ENCODE data around the gene NHLH2. TPM values are rescaled to one million over a fixed set of nuclear protein-coding genes. Genes with fewer than 3 reads are reported as not detected.

NHLH2 gene
- total RNA-seq, 1 donor from 2014 or later: 0.10 TPM

- DNase-seq (ENCODE audit: low read depth): no peak
These were observed 2.4 kb downstream of the NHLH2 start for GRCh38 chr1:115838431-115839028.

GRCh38 chr1:115837740-115838421 lies 3.0 kb downstream of the NHLH2 start:
- no peak for DNase-seq (ENCODE audit: low read depth)

GRCh38 chr1:115837341-115837739 lies 3.6 kb downstream of the NHLH2 start:
- DNase-seq (ENCODE audit: low read depth): no peak

GRCh38 chr1:115833856-115834255 lies 7.1 kb downstream of the NHLH2 start:
- DNase-seq (ENCODE audit: low read depth): no peak

- DNase-seq (ENCODE audit: low read depth): no peak
These were observed 8.3 kb downstream of the NHLH2 start for GRCh38 chr1:115832651-115833050.

- no peak for DNase-seq (ENCODE audit: low read depth)
These were observed 10.0 kb downstream of the NHLH2 start for GRCh38 chr1:115830963-115831362.

- DNase-seq (ENCODE audit: low read depth): no peak
These were observed 11.0 kb downstream of the NHLH2 start for GRCh38 chr1:115829947-115830346.

GRCh38 chr1:115829023-115829674 lies 11.8 kb downstream of the NHLH2 start:
- DNase-seq (ENCODE audit: low read depth): peak; percentile 73

GRCh38 chr1:115828101-115829022 lies 12.6 kb downstream of the NHLH2 start:
- DNase-seq (ENCODE audit: low read depth): no peak

GRCh38 chr1:115827452-115828044 lies 13.4 kb downstream of the NHLH2 start:
- DNase-seq (ENCODE audit: low read depth): no peak

- no peak for DNase-seq (ENCODE audit: low read depth)
These were observed 14.3 kb downstream of the NHLH2 start for GRCh38 chr1:115826628-115827027.

- DNase-seq (ENCODE audit: low read depth): no peak
These were observed 18.8 kb downstream of the NHLH2 start for GRCh38 chr1:115822117-115822516.

GRCh38 chr1:115815694-115816093 lies 25.2 kb downstream of the NHLH2 start:
- no peak for DNase-seq (ENCODE audit: low read depth)

GRCh38 chr1:115814685-115815398 lies 26.1 kb downstream of the NHLH2 start:
- DNase-seq (ENCODE audit: low read depth): no peak

- DNase-seq (ENCODE audit: low read depth): no peak
These were observed 27.2 kb downstream of the NHLH2 start for GRCh38 chr1:115813727-115814126.

GRCh38 chr1:115811140-115811828 lies 29.6 kb downstream of the NHLH2 start:
- DNase-seq (ENCODE audit: low read depth): no peak

GRCh38 chr1:115810609-115811008 lies 30.3 kb downstream of the NHLH2 start:
- DNase-seq (ENCODE audit: low read depth): no peak

GRCh38 chr1:115809847-115810246 lies 31.1 kb downstream of the NHLH2 start:
- no peak for DNase-seq (ENCODE audit: low read depth)

- DNase-seq (ENCODE audit: low read depth): no peak
These were observed 31.9 kb downstream of the NHLH2 start for GRCh38 chr1:115809076-115809475.

GRCh38 chr1:115807723-115808122 lies 33.2 kb downstream of the NHLH2 start:
- DNase-seq (ENCODE audit: low read depth): peak; percentile 79
